H1 (cell line): ENCODE data around the gene GUCA1A.

Source experiments
- EP300 ChIP-seq, 2 experiments: IDR thresholded peaks; 1 replicate in 1 of 2; 2 replicates in 1 of 2; pipeline ENCODE4 v1.6.1; 2011 to 2012; ENCODE audit warnings: low read depth in 2 of 2, low read length in 2 of 2, mild to moderate bottlenecking in 2 of 2, borderline replicate concordance in 1 of 2, inconsistent platforms in 1 of 2, moderate library complexity in 1 of 2
- HDAC2 ChIP-seq, 2 experiments: fragments of 300-600 bp in 1 of 2; sonication (generic) in 1 of 2; IDR thresholded peaks; 2 replicates each; pipeline ENCODE4 v1.6.1; 2011 to 2012; ENCODE audit warnings: low read depth in 2 of 2, low read length in 2 of 2, mild to moderate bottlenecking in 2 of 2, moderate library complexity in 2 of 2, borderline replicate concordance in 1 of 2, inconsistent platforms in 1 of 2
- HDAC6 ChIP-seq: IDR thresholded peaks from one replicate; pipeline ENCODE4 v1.7.1; 2012; ENCODE audit warnings: low read depth, mild to moderate bottlenecking, inconsistent platforms, low read length, moderate library complexity
- JUN ChIP-seq: IDR thresholded peaks from 2 replicates; pipeline ENCODE4 v1.6.1; 2011; ENCODE audit warnings: low read depth, mild to moderate bottlenecking, improper control_type of control experiment, low read length
- POLR2A ChIP-seq, 2 experiments: IDR thresholded peaks; 1 replicate in 1 of 2; 2 replicates in 1 of 2; pipeline ENCODE4 v1.6.1; 2011; ENCODE audit warnings: low read depth in 2 of 2, low read length in 2 of 2, mild to moderate bottlenecking in 2 of 2; ENCODE audit errors: control extremely low read depth in 1 of 2
- RAD21 ChIP-seq, 2 experiments: IDR thresholded peaks in 1 of 2; conservative IDR thresholded peaks in 1 of 2; 2 replicates each; pipeline ENCODE4 v1.6.1; 2011; ENCODE audit warnings: low read depth in 2 of 2, low read length in 2 of 2, improper control_type of control experiment in 1 of 2, inconsistent platforms in 1 of 2, mild to moderate bottlenecking in 1 of 2, moderate library complexity in 1 of 2
- SP1 ChIP-seq: IDR thresholded peaks from 2 replicates; pipeline ENCODE4 v1.6.1; 2011; ENCODE audit warnings: low read depth, low read length
- SRF ChIP-seq: IDR thresholded peaks from 2 replicates; pipeline ENCODE4 v1.6.1; 2011; ENCODE audit warnings: mild to moderate bottlenecking, low read depth, low read length, moderate library complexity
- TAF7 ChIP-seq: optimal IDR thresholded peaks from 2 replicates; pipeline ENCODE3; 2011; ENCODE audit warnings: low read depth, mild to moderate bottlenecking, inconsistent platforms, low read length, moderate library complexity, borderline replicate concordance
- TBP ChIP-seq: IDR thresholded peaks from 2 replicates; pipeline ENCODE4 v1.6.1; 2011; ENCODE audit warnings: low read depth, low read length, improper control_type of control experiment
- TF ChIP-seq, protein P1 (sequence below), 3 experiments: IDR thresholded peaks; 1 replicate in 2 of 3; 2 replicates in 1 of 3; pipeline versions ENCODE4 v1.5.1 to v1.6.1; 2011; ENCODE audit warnings: low read length in 3 of 3, mild to moderate bottlenecking in 3 of 3, inconsistent platforms in 2 of 3, low read depth in 1 of 3, moderate library complexity in 1 of 3; ENCODE audit not compliant: insufficient read depth in 1 of 3; ENCODE audit errors: control extremely low read depth in 1 of 3
- TF ChIP-seq, protein P2 (sequence below): IDR thresholded peaks from 2 replicates; pipeline ENCODE4 v1.6.1; 2012; ENCODE audit warnings: inconsistent platforms

DNA sequence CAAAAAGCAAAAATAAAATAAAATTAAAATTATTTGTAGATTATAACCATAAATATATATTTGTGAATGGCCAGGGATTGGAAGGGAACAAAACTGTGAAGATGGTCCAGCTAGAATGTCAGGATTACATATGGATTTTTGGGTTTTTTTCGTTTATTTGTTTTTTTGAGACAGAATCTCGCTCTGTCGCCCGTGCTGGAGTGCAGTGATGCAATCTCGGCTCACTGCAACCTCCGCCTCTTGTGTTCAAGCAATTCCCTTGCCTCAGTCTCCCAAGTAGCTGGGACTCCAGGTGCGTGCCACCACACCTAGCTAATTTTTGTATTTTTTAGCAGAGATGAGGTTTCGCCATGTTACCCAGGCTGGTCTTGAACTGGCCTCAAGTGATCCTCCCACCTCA is 22.9 kb upstream of the GUCA1A start:
- TF ChIP-seq, protein P1, sequence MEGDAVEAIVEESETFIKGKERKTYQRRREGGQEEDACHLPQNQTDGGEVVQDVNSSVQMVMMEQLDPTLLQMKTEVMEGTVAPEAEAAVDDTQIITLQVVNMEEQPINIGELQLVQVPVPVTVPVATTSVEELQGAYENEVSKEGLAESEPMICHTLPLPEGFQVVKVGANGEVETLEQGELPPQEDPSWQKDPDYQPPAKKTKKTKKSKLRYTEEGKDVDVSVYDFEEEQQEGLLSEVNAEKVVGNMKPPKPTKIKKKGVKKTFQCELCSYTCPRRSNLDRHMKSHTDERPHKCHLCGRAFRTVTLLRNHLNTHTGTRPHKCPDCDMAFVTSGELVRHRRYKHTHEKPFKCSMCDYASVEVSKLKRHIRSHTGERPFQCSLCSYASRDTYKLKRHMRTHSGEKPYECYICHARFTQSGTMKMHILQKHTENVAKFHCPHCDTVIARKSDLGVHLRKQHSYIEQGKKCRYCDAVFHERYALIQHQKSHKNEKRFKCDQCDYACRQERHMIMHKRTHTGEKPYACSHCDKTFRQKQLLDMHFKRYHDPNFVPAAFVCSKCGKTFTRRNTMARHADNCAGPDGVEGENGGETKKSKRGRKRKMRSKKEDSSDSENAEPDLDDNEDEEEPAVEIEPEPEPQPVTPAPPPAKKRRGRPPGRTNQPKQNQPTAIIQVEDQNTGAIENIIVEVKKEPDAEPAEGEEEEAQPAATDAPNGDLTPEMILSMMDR (IDR thresholded peaks at IDR 0.05; ENCODE audit: control extremely low read depth in 1 of 3, insufficient read depth in 1 of 3, low read depth in 1 of 3, low read length in 3 of 3), result no peak
- no peak for TF ChIP-seq SRF
- TF ChIP-seq RAD21 (IDR thresholded peaks at IDR 0.05 in 1 of 2, conservative IDR thresholded peaks at IDR 0.05 in 1 of 2; ENCODE audit: low read depth in 2 of 2, low read length in 2 of 2), result no peak
- TF ChIP-seq TBP, result no peak
- no peak for TF ChIP-seq EP300 (IDR thresholded peaks at IDR 0.05; ENCODE audit: borderline replicate concordance in 1 of 2, low read depth in 2 of 2, low read length in 2 of 2)
- TF ChIP-seq SP1, result no peak
- no peak for TF ChIP-seq POLR2A (IDR thresholded peaks at IDR 0.05; ENCODE audit: control extremely low read depth in 1 of 2, low read depth in 2 of 2, low read length in 2 of 2)
- TF ChIP-seq TAF7, result no peak
- TF ChIP-seq JUN, result no peak
- TF ChIP-seq HDAC2 (IDR thresholded peaks at IDR 0.05; ENCODE audit: borderline replicate concordance in 1 of 2, low read depth in 2 of 2, low read length in 2 of 2), result no peak
- TF ChIP-seq, protein P2, sequence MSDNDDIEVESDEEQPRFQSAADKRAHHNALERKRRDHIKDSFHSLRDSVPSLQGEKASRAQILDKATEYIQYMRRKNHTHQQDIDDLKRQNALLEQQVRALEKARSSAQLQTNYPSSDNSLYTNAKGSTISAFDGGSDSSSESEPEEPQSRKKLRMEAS, result no peak
- TF ChIP-seq HDAC6, result no peak
